NCI-H226 (cell line): ENCODE results near the gene BDKRB1.

ENCODE experiments used
- DNase-seq: peaks from one replicate; pipeline ENCODE4 v3.0.0-alpha.2; 2015

The BDKRB1 gene

DNA sequence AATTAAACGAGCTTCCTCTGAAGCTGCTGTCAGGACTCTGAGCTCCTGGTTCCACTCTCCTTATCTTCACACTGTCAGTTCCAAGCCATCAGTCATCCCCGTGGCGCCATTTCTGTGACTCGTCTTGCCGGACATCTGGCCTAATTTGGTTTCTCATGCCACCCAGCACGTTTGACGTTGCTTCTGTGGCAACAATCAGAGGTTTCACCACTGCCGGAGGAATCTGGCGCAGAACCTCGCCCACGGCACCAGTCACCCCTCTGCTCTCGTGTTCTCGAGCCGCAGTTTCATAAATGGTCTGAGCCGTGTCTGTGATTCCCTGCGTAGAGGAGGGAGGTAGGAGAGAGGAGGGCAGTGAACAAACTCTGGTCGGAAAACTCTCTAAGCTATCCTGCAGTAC lies 29.7 kb downstream of the BDKRB1 start:
- no peak for DNase-seq

- no peak for DNase-seq
These were observed 30.2 kb downstream of the BDKRB1 start for GRCh38 chr14:96286251-96286650.

- DNase-seq, result no peak
These were observed 31.8 kb downstream of the BDKRB1 start for GRCh38 chr14:96287856-96288255.

- no peak for DNase-seq
These were observed 38.2 kb downstream of the BDKRB1 start for GRCh38 chr14:96294246-96294645.

GRCh38 chr14:96297000-96297399 lies 41.0 kb downstream of the BDKRB1 start:
- DNase-seq, result no peak

GRCh38 chr14:96297997-96298515 lies 42.0 kb downstream of the BDKRB1 start:
- DNase-seq, result no peak

- no peak for DNase-seq
These were observed 43.4 kb downstream of the BDKRB1 start for GRCh38 chr14:96299441-96299840.

DNA sequence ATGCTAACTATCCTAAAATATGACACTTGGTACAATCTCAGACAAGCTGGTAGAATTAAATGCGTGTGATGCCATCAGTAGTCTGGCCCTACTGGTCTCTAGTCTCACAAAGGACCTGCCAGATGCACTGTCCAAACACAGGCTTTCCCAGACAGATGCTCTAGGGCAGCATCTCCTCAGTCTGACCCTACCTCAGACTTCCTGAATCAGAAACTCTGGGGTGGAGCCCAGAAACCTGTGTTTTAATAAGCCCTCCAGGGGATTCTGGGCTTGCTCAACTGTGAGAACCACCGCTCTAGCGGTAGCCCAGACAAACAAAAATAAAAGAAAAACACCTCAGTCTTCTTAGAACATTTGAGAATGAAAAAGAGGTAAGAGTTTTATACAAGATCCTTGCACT lies 48.0 kb downstream of the BDKRB1 start:
- no peak for DNase-seq

- DNase-seq, result no peak
These were observed 48.9 kb downstream of the BDKRB1 start for GRCh38 chr14:96304956-96305355.

GRCh38 chr14:96307434-96307833 lies 51.4 kb downstream of the BDKRB1 start:
- no peak for DNase-seq

DNA sequence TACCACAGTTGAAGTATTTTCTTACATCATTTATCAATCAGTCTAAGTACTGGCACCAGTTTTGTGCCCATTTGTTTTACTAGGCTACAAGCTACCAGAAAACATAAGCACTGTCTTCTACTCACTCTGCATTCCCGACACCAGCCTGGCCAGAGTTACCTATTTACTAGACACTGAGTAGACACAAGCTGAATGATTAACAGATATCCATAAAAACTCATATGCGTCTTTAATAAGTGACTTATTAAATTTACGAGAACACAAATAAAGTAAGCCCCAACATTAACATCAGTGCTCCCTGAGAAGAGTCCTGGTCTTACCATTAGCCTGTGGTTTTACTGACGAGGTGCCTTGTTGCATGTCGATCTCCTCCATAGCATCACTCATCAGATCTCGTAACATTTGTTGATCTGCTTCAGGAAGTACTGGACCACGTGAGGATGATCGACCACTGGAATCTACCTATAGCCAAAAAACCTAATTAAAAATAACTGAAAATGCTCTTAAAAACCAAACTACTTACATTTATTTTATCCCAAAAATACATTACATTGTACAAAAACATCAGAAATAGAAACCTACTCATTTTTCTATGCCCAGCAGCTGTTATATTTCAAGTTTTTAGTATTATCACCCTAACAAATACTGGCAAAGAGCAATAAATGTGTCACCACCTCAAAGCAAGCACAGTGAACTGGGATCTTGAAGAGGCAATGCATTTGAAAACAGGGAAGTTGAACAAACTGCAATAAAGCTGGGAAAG lies 53.3 kb downstream of the BDKRB1 start:
- no peak for DNase-seq

GRCh38 chr14:96309896-96310330 lies 53.9 kb downstream of the BDKRB1 start:
- DNase-seq, result no peak

DNA sequence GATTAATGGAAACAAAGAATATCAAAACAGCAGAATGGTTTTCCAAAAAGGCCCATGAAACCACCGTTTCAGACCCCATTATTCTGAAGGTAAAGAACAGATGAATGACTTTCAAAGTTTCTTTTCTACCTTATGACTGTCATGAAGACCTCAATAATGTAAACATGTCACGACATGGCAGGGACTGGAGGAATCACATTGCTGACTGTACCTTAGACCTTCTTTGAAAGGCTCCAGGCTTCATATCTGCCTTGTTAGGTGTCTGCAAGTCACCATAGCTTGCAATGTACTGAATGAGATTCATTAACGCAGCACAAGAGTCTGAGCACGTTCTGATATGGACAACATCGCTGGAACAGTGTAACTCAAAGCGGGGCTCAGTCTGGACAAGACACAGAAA lies 54.9 kb downstream of the BDKRB1 start:
- no peak for DNase-seq
